NT2/D1 (cell line): Measurements from ENCODE around the gene ETV3.

Source experiments
- DNase-seq: peaks from one replicate; pipeline ENCODE4 v3.0.0-alpha.2; 2011; ENCODE audit warnings: low read depth, low spot score
- H3K27me3 ChIP-seq: 2 replicates; pipeline ENCODE4 v1.6.0; 2011; ENCODE audit warnings: mild to moderate bottlenecking; ENCODE audit not compliant: insufficient read length, insufficient read depth
- H3K36me3 ChIP-seq: 2 replicates; pipeline ENCODE4 v1.6.1; 2011; ENCODE audit warnings: mild to moderate bottlenecking, low read length, mixed read lengths; ENCODE audit not compliant: insufficient read depth, insufficient read length
- H3K4me1 ChIP-seq: 2 replicates; pipeline ENCODE4 v1.5.1; 2011; ENCODE audit not compliant: insufficient read depth, insufficient read length
- H3K4me3 ChIP-seq: 2 replicates; pipeline ENCODE4 v1.5.1; 2011; ENCODE audit warnings: low read depth; ENCODE audit not compliant: insufficient read length
- H3K9ac ChIP-seq: 2 replicates; pipeline ENCODE4 v1.6.0; 2011; ENCODE audit warnings: low read depth; ENCODE audit not compliant: insufficient read length
- H3K9me3 ChIP-seq: 2 replicates; pipeline ENCODE4 v1.5.1; 2011; ENCODE audit warnings: mild to moderate bottlenecking, low read length; ENCODE audit not compliant: insufficient read depth
- SUZ12 ChIP-seq: IDR thresholded peaks from 2 replicates; pipeline ENCODE4 v1.6.1; 2011; ENCODE audit not compliant: insufficient read length, insufficient read depth; ENCODE audit errors: extremely low read depth
- YY1 ChIP-seq: IDR thresholded peaks from 2 replicates; pipeline ENCODE4 v1.6.1; 2011; ENCODE audit not compliant: insufficient read length, insufficient read depth
- ZNF274 ChIP-seq: IDR thresholded peaks from 2 replicates; pipeline ENCODE4 v1.6.1; 2011; ENCODE audit warnings: mild to moderate bottlenecking, low read depth, low read length

The ETV3 gene

GRCh38 chr1:157111396-157112165 lies 26.6 kb downstream of the ETV3 start:
- no peaks in the 10 kb centered on the region for H3K9me3 ChIP-seq
- H3K27me3 ChIP-seq: peaks cover 6% of the 10 kb centered on the region
- TF ChIP-seq SUZ12 (no peak), ZNF274 (no peak), YY1 (no peak)
- no peak overlapping the region for H3K9ac ChIP-seq
- DNase-seq: peak; percentile 70
- H3K4me1 ChIP-seq: peaks cover 44% of the 10 kb centered on the region
- no peaks in the 10 kb centered on the region for H3K36me3 ChIP-seq
- no peak overlapping the region for H3K4me3 ChIP-seq

GRCh38 chr1:157110686-157111085 lies 27.5 kb downstream of the ETV3 start:
- Histone ChIP-seq H3K4me1 (peaks cover 38% of the 10 kb centered on the region), H3K9me3 (no peaks in the 10 kb centered on the region), H3K9ac (no peak overlapping the region), H3K4me3 (no peak overlapping the region), H3K27me3 (peaks cover 6% of the 10 kb centered on the region), H3K36me3 (no peaks in the 10 kb centered on the region)
- DNase-seq: no peak
- TF ChIP-seq SUZ12 (no peak), YY1 (no peak), ZNF274 (no peak)

GRCh38 chr1:157110003-157110402 lies 28.2 kb downstream of the ETV3 start:
- Histone ChIP-seq H3K4me1 (peaks cover 33% of the 10 kb centered on the region), H3K4me3 (no peak overlapping the region), H3K27me3 (peaks cover 6% of the 10 kb centered on the region), H3K9me3 (no peaks in the 10 kb centered on the region), H3K36me3 (no peaks in the 10 kb centered on the region), H3K9ac (no peak overlapping the region)
- no peak for TF ChIP-seq YY1
- TF ChIP-seq ZNF274: no peak
- TF ChIP-seq SUZ12: no peak
- no peak for DNase-seq

GRCh38 chr1:157108448-157108847 lies 29.7 kb downstream of the ETV3 start:
- H3K36me3 ChIP-seq: no peaks in the 10 kb centered on the region
- no peak overlapping the region for H3K9ac ChIP-seq
- H3K4me3 ChIP-seq: no peak overlapping the region
- H3K9me3 ChIP-seq: no peaks in the 10 kb centered on the region
- TF ChIP-seq YY1 (no peak), ZNF274 (no peak), SUZ12 (no peak)
- peaks cover 24% of the 10 kb centered on the region for H3K4me1 ChIP-seq
- no peak for DNase-seq
- peaks cover 6% of the 10 kb centered on the region for H3K27me3 ChIP-seq

GRCh38 chr1:157107702-157108101 lies 30.5 kb downstream of the ETV3 start:
- peaks cover 16% of the 10 kb centered on the region for H3K4me1 ChIP-seq
- no peaks in the 10 kb centered on the region for H3K9me3 ChIP-seq
- H3K36me3 ChIP-seq: no peaks in the 10 kb centered on the region
- H3K9ac ChIP-seq: no peak overlapping the region
- no peak for DNase-seq
- H3K4me3 ChIP-seq: no peak overlapping the region
- TF ChIP-seq SUZ12 (no peak), YY1 (no peak), ZNF274 (no peak)
- peaks cover 6% of the 10 kb centered on the region for H3K27me3 ChIP-seq

- DNase-seq: no peak
- no peak for TF ChIP-seq SUZ12
- no peak for TF ChIP-seq YY1
- TF ChIP-seq ZNF274: no peak
- Histone ChIP-seq H3K4me1 (peaks cover 9% of the 10 kb centered on the region), H3K9me3 (no peaks in the 10 kb centered on the region), H3K27me3 (peaks cover 6% of the 10 kb centered on the region), H3K4me3 (no peak overlapping the region), H3K36me3 (no peaks in the 10 kb centered on the region), H3K9ac (no peak overlapping the region)
Observed at GRCh38 chr1:157106813-157107189, 31.4 kb downstream of the ETV3 start.

- peaks cover 6% of the 10 kb centered on the region for H3K4me1 ChIP-seq
- TF ChIP-seq YY1 (no peak), SUZ12 (no peak), ZNF274 (no peak)
- no peaks in the 10 kb centered on the region for H3K36me3 ChIP-seq
- H3K4me3 ChIP-seq: no peak overlapping the region
- H3K9ac ChIP-seq: no peak overlapping the region
- H3K9me3 ChIP-seq: no peaks in the 10 kb centered on the region
- no peak for DNase-seq
- peaks cover 6% of the 10 kb centered on the region for H3K27me3 ChIP-seq
Observed at GRCh38 chr1:157105988-157106812, 32.0 kb downstream of the ETV3 start.
